HG03175 (cell line): ENCODE measurements around the gene EPHB6.

Source experiments
- ATAC-seq: cut with Tn5 transposase; IDR thresholded peaks from one replicate; pipeline ENCODE4 v1.9.1; 2021; ENCODE audit warnings: mild to moderate bottlenecking, moderate library complexity; ENCODE audit not compliant: unreplicated experiment

The EPHB6 gene

GRCh38 chr7:142894112-142894984 is 39.5 kb downstream of the EPHB6 start:
- no peak for ATAC-seq

- ATAC-seq, result no peak
Measured at GRCh38 chr7:142894985-142895593, 40.2 kb downstream of the EPHB6 start.

- ATAC-seq, result no peak
Measured at GRCh38 chr7:142896151-142896550, 41.3 kb downstream of the EPHB6 start.

- ATAC-seq, result no peak
Measured at GRCh38 chr7:142896741-142897379, 42.0 kb downstream of the EPHB6 start.

GRCh38 chr7:142897691-142898090 is 42.8 kb downstream of the EPHB6 start:
- no peak for ATAC-seq

- no peak for ATAC-seq
Measured at GRCh38 chr7:142898377-142899170, 43.7 kb downstream of the EPHB6 start.

GRCh38 chr7:142899661-142900060 is 44.8 kb downstream of the EPHB6 start:
- ATAC-seq, result no peak

GRCh38 chr7:142901426-142902259 is 46.8 kb downstream of the EPHB6 start:
- no peak for ATAC-seq

- no peak for ATAC-seq
Measured at GRCh38 chr7:142904128-142904527, 49.3 kb downstream of the EPHB6 start.

- no peak for ATAC-seq
Measured at GRCh38 chr7:142905759-142906158, 50.9 kb downstream of the EPHB6 start.

GRCh38 chr7:142906643-142907042 is 51.8 kb downstream of the EPHB6 start:
- no peak for ATAC-seq

GRCh38 chr7:142908290-142908689 is 53.4 kb downstream of the EPHB6 start:
- no peak for ATAC-seq

- ATAC-seq, result peak; percentile 45
Measured at GRCh38 chr7:142908921-142909890, 54.3 kb downstream of the EPHB6 start.

- ATAC-seq, result no peak
Measured at GRCh38 chr7:142910031-142910433, 55.2 kb downstream of the EPHB6 start.

- no peak for ATAC-seq
Measured at GRCh38 chr7:142910481-142910880, 55.6 kb downstream of the EPHB6 start.

GRCh38 chr7:142913051-142913450 is 58.2 kb downstream of the EPHB6 start:
- ATAC-seq, result no peak

GRCh38 chr7:142913566-142913965 is 58.7 kb downstream of the EPHB6 start:
- no peak for ATAC-seq

GRCh38 chr7:142914121-142914520 is 59.2 kb downstream of the EPHB6 start:
- ATAC-seq, result no peak

- no peak for ATAC-seq
Measured at GRCh38 chr7:142915315-142915714, 60.4 kb downstream of the EPHB6 start.
